Central memory CD8-positive, alpha-beta T cell (primary cell): Measurements from ENCODE around the gene ACP3.
"Not testable (repeated sequence)": the region's sequence is repeated elsewhere in the genome, so short reads cannot be mapped to it uniquely, and the experiment has no call there.

Source experiments
- ATAC-seq: fragments of 150-1000 bp; cut with Tn5 transposase; replicated peaks from 2 replicates; pipeline ENCODE4 v1.10.0; 2022; ENCODE audit warnings: mild to moderate bottlenecking, moderate FRiP score, moderate number of reproducible peaks; ENCODE audit not compliant: poor library complexity, severe bottlenecking; ENCODE audit errors: extremely low read depth
- DNase-seq, 2 donors: peaks; one replicate each; pipeline ENCODE4 v3.0.0; 2021; ENCODE audit warnings: low spot score in 2 of 2
- H3K27ac Mint-ChIP-seq: one replicate; pipeline ENCODE4 v1.8.0; 2022; ENCODE audit warnings: low read depth, mild to moderate bottlenecking, moderate library complexity, mixed read lengths
- H3K27me3 Mint-ChIP-seq: one replicate; pipeline ENCODE4 v1.8.0; 2022; ENCODE audit warnings: mixed read lengths
- H3K36me3 Mint-ChIP-seq: one replicate; pipeline ENCODE4 v1.8.0; 2022; ENCODE audit warnings: mild to moderate bottlenecking, moderate library complexity, mixed read lengths; ENCODE audit not compliant: insufficient read depth
- H3K4me1 Mint-ChIP-seq: one replicate; pipeline ENCODE4 v1.8.0; 2022; ENCODE audit warnings: mixed read lengths
- H3K4me3 Mint-ChIP-seq: one replicate; pipeline ENCODE4 v1.8.0; 2022; ENCODE audit warnings: mild to moderate bottlenecking, moderate library complexity, mixed read lengths
- H3K9me3 Mint-ChIP-seq: one replicate; pipeline ENCODE4 v1.8.0; 2022; ENCODE audit warnings: mixed read lengths

ACP3 gene

DNA sequence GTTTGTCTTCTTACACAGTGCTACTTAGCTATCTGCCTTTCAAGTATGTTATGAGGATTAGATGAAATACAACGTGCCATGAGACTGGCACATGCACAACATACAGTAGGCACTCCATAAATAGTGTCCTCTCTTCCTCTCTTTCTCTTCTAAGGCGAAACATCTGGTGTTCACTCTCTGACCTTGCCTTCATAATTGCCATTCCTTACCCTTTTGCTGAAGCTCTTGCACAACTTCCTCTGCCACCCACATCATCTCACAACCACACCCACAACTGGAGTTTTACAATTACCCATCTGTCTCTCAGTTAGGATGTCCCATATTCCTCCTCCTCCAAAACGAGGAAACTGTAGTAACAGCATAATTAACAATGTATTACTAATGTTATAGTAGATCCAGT, 26.4 kb upstream of the ACP3 start:
- peaks cover 29% of the 10 kb centered on the region for H3K27me3 Mint-ChIP-seq
- ATAC-seq = no peak
- H3K9me3 Mint-ChIP-seq = peaks cover 5% of the 10 kb centered on the region
- no peak overlapping the region for H3K27ac Mint-ChIP-seq
- H3K36me3 Mint-ChIP-seq = no peaks in the 10 kb centered on the region
- H3K4me1 Mint-ChIP-seq = no peaks in the 10 kb centered on the region
- no peak for DNase-seq
- no peak overlapping the region for H3K4me3 Mint-ChIP-seq

DNA sequence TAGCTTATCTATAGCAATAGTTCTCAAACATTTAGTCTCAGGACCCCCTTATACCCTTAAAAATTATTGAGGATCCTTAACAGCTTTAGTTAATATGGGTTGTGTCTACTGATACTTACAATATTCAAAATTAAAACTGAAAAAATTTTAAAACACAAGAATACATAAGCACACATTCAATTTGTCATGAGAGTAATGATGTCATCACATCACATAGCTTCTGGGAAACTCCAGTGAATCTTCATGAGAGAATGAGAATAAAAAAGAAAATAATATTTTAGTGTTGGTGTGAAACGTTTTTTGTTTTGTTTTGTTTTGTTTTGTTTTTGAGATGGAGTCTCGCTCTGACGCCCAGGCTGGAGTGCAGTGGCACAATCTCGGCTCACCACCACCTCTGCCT, 25.2 kb upstream of the ACP3 start:
- Mint-ChIP-seq H3K27ac (no peak overlapping the region), H3K4me1 (no peaks in the 10 kb centered on the region), H3K36me3 (no peaks in the 10 kb centered on the region), H3K27me3 (peaks cover 35% of the 10 kb centered on the region), H3K4me3 (no peak overlapping the region), H3K9me3 (peaks cover 5% of the 10 kb centered on the region)
- DNase-seq (no peak), ATAC-seq (no peak)

GRCh38 chr3:132293251-132293650, 24.0 kb upstream of the ACP3 start:
- H3K4me3 Mint-ChIP-seq = no peak overlapping the region
- H3K9me3 Mint-ChIP-seq = no peaks in the 10 kb centered on the region
- ATAC-seq = no peak
- no peaks in the 10 kb centered on the region for H3K4me1 Mint-ChIP-seq
- DNase-seq = no peak
- H3K27ac Mint-ChIP-seq = no peak overlapping the region
- H3K36me3 Mint-ChIP-seq = no peaks in the 10 kb centered on the region
- H3K27me3 Mint-ChIP-seq = peaks cover 29% of the 10 kb centered on the region

DNA sequence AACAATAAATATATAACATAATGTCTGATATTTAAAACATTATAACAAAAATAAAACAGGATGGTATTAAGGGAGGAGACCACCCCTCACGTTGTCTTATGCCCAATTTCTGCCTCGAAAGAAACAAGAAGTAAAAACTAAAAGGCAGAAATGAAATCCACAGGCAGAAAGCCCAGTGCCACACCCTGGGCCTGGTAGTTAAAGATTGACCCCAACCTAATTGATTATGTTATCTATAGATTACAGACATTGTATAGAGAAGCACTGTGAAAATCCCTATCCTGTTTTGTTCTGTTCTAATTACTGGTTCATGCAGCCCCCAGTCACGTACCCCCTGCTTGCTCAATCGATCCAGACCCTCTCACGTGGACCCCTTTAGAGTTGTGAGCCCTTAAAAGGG, 22.3 kb upstream of the ACP3 start:
- Mint-ChIP-seq H3K36me3 (no peaks in the 10 kb centered on the region), H3K4me3 (no peak overlapping the region), H3K27ac (no peak overlapping the region), H3K27me3 (peaks cover 15% of the 10 kb centered on the region), H3K4me1 (no peaks in the 10 kb centered on the region), H3K9me3 (no peaks in the 10 kb centered on the region)
- no peak for ATAC-seq
- no peak for DNase-seq

- H3K4me3 Mint-ChIP-seq, H3K4me1 Mint-ChIP-seq, DNase-seq, ATAC-seq, H3K9me3 Mint-ChIP-seq, H3K36me3 Mint-ChIP-seq: not testable (repeated sequence)
- Mint-ChIP-seq H3K27me3 (peaks cover 22% of the 10 kb centered on the region), H3K27ac (peak overlapping the region; percentile 44)
Measured at GRCh38 chr3:132303336-132304201, 13.6 kb upstream of the ACP3 start.

DNA sequence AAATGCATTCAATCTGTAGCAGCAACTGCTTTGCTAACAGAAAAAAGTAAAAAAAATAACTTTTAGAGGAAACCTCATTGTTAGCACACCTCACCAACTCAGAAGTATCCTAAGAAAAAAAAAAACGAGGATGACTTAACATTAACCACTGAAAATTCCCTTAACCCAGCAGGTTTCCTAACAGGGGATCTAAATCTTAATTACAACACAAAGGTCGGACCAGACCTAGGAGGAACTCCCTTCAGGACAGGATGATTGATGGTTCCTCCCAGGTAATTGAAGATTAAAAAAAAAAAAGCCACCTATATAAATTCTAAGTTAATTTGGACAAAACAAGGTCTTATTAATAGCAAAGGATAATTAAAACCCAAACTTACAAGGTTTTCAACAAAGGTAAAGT, 12.9 kb upstream of the ACP3 start:
- not testable (repeated sequence) for H3K4me1 Mint-ChIP-seq, ATAC-seq, H3K4me3 Mint-ChIP-seq, H3K36me3 Mint-ChIP-seq, H3K27ac Mint-ChIP-seq, H3K9me3 Mint-ChIP-seq, DNase-seq
- peaks cover 22% of the 10 kb centered on the region for H3K27me3 Mint-ChIP-seq

DNA sequence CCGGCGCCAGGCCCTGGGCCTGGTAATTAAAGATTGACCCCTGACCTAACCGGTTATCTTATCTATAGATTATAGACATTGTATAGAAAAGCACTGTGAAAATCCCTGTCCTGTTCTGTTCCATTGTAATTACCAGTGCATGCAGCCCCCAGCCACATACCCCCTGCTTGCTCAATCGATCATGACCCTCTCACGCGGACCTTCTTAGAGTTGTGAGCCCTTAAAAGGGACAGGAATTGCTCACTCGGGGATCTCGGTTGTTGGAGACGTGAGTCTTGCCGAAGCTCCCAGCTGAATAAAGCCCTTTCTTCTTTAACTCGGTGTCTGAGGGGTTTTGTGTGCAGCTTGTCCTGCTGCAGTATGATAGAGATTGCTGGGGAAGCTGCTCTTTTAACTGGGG, 7.2 kb upstream of the ACP3 start:
- not testable (repeated sequence) for H3K9me3 Mint-ChIP-seq, H3K27ac Mint-ChIP-seq, H3K27me3 Mint-ChIP-seq, ATAC-seq, H3K4me1 Mint-ChIP-seq, H3K4me3 Mint-ChIP-seq, DNase-seq, H3K36me3 Mint-ChIP-seq

- H3K4me1 Mint-ChIP-seq = no peaks in the 10 kb centered on the region
- ATAC-seq = no peak
- H3K27ac Mint-ChIP-seq = no peak overlapping the region
- H3K27me3 Mint-ChIP-seq = peaks cover 17% of the 10 kb centered on the region
- no peaks in the 10 kb centered on the region for H3K36me3 Mint-ChIP-seq
- H3K9me3 Mint-ChIP-seq = no peaks in the 10 kb centered on the region
- DNase-seq = no peak
- no peak overlapping the region for H3K4me3 Mint-ChIP-seq
Measured at GRCh38 chr3:132311316-132311715, 5.9 kb upstream of the ACP3 start.

DNA sequence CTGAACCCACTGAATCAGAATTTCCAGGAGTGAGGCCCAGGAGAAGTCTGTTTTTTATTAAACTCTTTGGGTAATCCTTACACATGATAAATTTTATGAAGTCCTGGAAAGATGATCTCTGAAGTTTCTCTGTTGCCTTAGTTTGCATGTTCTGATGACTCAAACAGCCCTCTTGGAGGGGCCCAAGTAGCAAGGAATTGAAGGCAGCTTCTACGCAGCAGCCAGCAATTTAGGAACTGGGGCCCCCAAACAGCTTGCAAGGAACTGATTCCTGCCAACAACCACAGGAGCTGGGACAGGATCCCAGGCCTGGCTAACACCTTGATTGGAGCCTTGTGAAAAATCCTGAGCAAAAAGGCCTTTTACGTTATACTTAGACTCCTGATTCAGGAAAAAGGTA, 5.4 kb upstream of the ACP3 start:
- DNase-seq (no peak), ATAC-seq (no peak)
- no peak overlapping the region for H3K27ac Mint-ChIP-seq
- H3K9me3 Mint-ChIP-seq = no peaks in the 10 kb centered on the region
- H3K4me1 Mint-ChIP-seq = no peaks in the 10 kb centered on the region
- no peaks in the 10 kb centered on the region for H3K36me3 Mint-ChIP-seq
- H3K4me3 Mint-ChIP-seq = no peak overlapping the region
- H3K27me3 Mint-ChIP-seq = peaks cover 18% of the 10 kb centered on the region

DNA sequence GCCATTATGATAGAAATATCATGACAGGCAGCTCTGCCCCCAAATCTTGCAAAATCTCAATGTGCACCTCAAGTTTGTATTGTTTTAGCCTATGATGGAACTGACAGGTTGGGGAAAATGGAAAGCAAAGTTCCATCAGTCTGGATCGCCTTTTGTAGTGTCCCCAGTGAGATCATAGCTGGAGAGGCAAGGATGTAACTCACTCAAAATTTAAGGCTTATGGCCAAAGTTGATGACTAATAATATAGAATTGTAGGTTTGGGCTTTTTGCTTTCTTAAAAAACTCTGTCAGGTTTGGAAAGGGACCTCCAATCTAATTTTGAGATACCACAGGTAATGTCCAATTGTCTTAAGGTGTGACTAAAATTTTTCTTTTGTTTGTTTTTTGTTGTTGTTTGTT, 1.4 kb upstream of the ACP3 start:
- ATAC-seq (no peak), DNase-seq (no peak)
- no peaks in the 10 kb centered on the region for H3K4me1 Mint-ChIP-seq
- H3K9me3 Mint-ChIP-seq = no peaks in the 10 kb centered on the region
- H3K27me3 Mint-ChIP-seq = peaks cover 39% of the 10 kb centered on the region
- H3K4me3 Mint-ChIP-seq = no peak overlapping the region
- H3K27ac Mint-ChIP-seq = no peak overlapping the region
- H3K36me3 Mint-ChIP-seq = no peaks in the 10 kb centered on the region

GRCh38 chr3:132318451-132318850, 1.2 kb downstream of the ACP3 start:
- no peak overlapping the region for H3K4me3 Mint-ChIP-seq

DNA sequence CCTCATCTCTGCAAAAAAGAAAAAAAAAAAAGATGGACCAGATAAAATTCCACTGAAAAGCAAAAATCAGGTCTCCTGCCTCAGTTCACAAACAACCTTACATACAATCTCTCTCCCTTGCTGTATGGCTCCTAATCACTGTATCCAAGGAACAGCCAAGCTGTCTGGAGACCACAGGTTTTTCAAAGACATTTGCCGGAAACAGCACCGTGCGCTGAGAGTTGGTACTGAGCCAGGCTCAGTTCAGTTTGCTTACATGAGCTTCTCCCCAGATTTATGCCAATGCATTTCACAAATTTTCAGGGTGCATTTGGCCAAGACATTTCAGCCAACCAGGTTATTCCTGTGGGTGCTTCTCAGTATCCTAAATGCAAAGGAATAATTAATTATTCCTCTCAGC, 4.1 kb downstream of the ACP3 start:
- Mint-ChIP-seq H3K36me3 (no peaks in the 10 kb centered on the region), H3K27me3 (peaks cover 41% of the 10 kb centered on the region), H3K27ac (no peak overlapping the region), H3K4me1 (no peaks in the 10 kb centered on the region), H3K9me3 (no peaks in the 10 kb centered on the region), H3K4me3 (no peak overlapping the region)
- ATAC-seq = no peak
- no peak for DNase-seq

More at GRCh38 chr3:132318451-132318850, 1.2 kb downstream of the ACP3 start:
- Mint-ChIP-seq H3K36me3 (no peaks in the 10 kb centered on the region), H3K27ac (no peak overlapping the region), H3K4me1 (no peaks in the 10 kb centered on the region), H3K27me3 (peaks cover 45% of the 10 kb centered on the region), H3K9me3 (no peaks in the 10 kb centered on the region)
- no peak for ATAC-seq
- DNase-seq = no peak

DNA sequence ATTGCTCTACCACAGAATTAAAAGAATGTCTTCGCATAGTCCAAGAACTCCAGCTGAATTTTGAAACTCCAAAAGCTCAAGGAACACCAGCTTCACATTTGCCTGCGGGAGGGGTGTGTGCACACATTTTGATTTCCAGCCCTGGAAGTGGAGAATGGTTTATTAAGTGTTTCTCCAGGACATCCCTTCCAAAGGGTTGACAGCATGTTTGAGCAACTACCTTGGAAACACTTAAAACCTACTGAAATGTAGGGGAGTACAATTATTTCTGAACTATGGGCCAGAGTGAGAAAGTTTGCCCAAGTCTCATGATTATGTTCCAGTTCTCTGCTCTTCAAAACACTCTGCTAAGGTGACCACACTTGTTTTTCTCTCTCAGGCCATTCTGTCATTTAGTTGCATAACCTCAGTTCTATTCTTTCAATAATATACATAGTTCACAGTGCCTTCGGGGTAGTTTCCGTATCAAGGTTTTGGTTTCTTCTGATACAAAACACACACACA, 7.9 kb downstream of the ACP3 start:
- H3K4me1 Mint-ChIP-seq = no peaks in the 10 kb centered on the region
- peaks cover 25% of the 10 kb centered on the region for H3K27me3 Mint-ChIP-seq
- no peaks in the 10 kb centered on the region for H3K9me3 Mint-ChIP-seq
- H3K36me3 Mint-ChIP-seq = no peaks in the 10 kb centered on the region
- H3K4me3 Mint-ChIP-seq = no peak overlapping the region
- H3K27ac Mint-ChIP-seq = no peak overlapping the region
- ATAC-seq (no peak), DNase-seq (no peak)
